ENCODE results near the gene RUBCN. TPM values are rescaled to one million over a fixed set of nuclear protein-coding genes. Genes with fewer than 3 reads are reported as not detected.
A peak's percentile ranks its signal among the peaks of the same experiment; 100 is the strongest.

Gene RUBCN
- total and polyA plus RNA-seq, 2 of the 13 experiments (the other 11 are each of a cell fraction or from before 2014, with no cell fraction given), result 5.2 to 8.1 TPM

GRCh38 chr3:197736491-197737318, at the start of gene RUBCN (continued):
- TF ChIP-seq ZNF644 (CRISPR knock-in tag; IDR thresholded peaks at IDR 0.05; ENCODE audit: low read depth) (no peak), ISL2 (CRISPR knock-in tag; IDR thresholded peaks at IDR 0.05) (peak; percentile 39; the same call in 1 of the 2 replicates), TBX3 (IDR thresholded peaks at IDR 0.05; ENCODE audit: borderline replicate concordance) (no peak), ZNF432 (CRISPR knock-in tag; IDR thresholded peaks at IDR 0.05; ENCODE audit: borderline replicate concordance) (no peak), FUBP1 (CRISPR knock-in tag; IDR thresholded peaks at IDR 0.05; ENCODE audit: borderline replicate concordance) (no peak), SIX4 (CRISPR knock-in tag; IDR thresholded peaks at IDR 0.05) (no peak), ZNF143 (CRISPR knock-in tag; IDR thresholded peaks at IDR 0.05) (peak; percentile 94), CHCHD3 (CRISPR knock-in tag; IDR thresholded peaks at IDR 0.05) (no peak), STAT6 (CRISPR knock-in tag; IDR thresholded peaks at IDR 0.05; ENCODE audit: borderline replicate concordance) (no peak), ZNF350 (CRISPR knock-in tag; IDR thresholded peaks at IDR 0.05; ENCODE audit: borderline replicate concordance, low read depth) (peak; percentile 59; the same call in 1 of the 2 replicates), SNAI1 (CRISPR knock-in tag; IDR thresholded peaks at IDR 0.05; ENCODE audit: borderline replicate concordance) (no peak), SYNCRIP (IDR thresholded peaks at IDR 0.05; ENCODE audit: insufficient read depth, low read depth, low read length) (no peak), AGO1 (IDR thresholded peaks at IDR 0.05; ENCODE audit: low read depth, low read length, poor library complexity, severe bottlenecking) (no peak), ARID4A (CRISPR knock-in tag; IDR thresholded peaks at IDR 0.05; ENCODE audit: borderline replicate concordance) (peak; percentile 89), MLLT10 (CRISPR knock-in tag; IDR thresholded peaks at IDR 0.05) (no peak), ZNF329 (CRISPR knock-in tag; IDR thresholded peaks at IDR 0.05; ENCODE audit: low read depth) (0 out of 2 replicates have a peak, but pooled peaks have one; percentile 50), NCOR1 (IDR thresholded peaks at IDR 0.05; ENCODE audit: borderline replicate concordance, low read length) (no peak), CHD4 (IDR thresholded peaks at IDR 0.05; ENCODE audit: borderline replicate concordance, low read length) (no peak), REPIN1 (CRISPR knock-in tag; IDR thresholded peaks at IDR 0.05; ENCODE audit: borderline replicate concordance, low read depth) (peak; percentile 34; the same call in 1 of the 2 replicates), ZNF572 (CRISPR knock-in tag; IDR thresholded peaks at IDR 0.05) (no peak)
